Testis (tissue), 3 donors: ENCODE results near the gene RFX6. TPM values are rescaled to one million over a fixed set of nuclear protein-coding genes. Genes with fewer than 3 reads are reported as not detected.

ENCODE experiments used
- DNase-seq: peaks from one replicate; pipeline ENCODE4 v3.0.0-alpha.2; 2019
- H3K27ac ChIP-seq, 2 donors: fragments of 200-600 bp; sonication (generic); one replicate each; pipeline ENCODE4 v1.5.1; 2019
- H3K27me3 ChIP-seq: fragments of 200-600 bp; sonication (generic); one replicate; pipeline ENCODE4 v1.5.1; 2019
- H3K36me3 ChIP-seq: fragments of 200-600 bp; sonication (generic); one replicate; pipeline ENCODE4 v1.5.1; 2017; ENCODE audit warnings: low read depth; ENCODE audit errors: missing control alignments
- H3K4me1 ChIP-seq: fragments of 200-600 bp; sonication (generic); one replicate; pipeline ENCODE4 v1.5.1; 2019
- H3K4me3 ChIP-seq, 2 donors: fragments of 200-600 bp; sonication (generic); one replicate each; pipeline ENCODE4 v1.5.1; 2017 to 2019
- H3K9me3 ChIP-seq: fragments of 200-600 bp; sonication (generic); one replicate; pipeline ENCODE4 v1.5.1; 2017
- POLR2A ChIP-seq: fragments of 450-650 bp; IDR thresholded peaks from one replicate; pipeline ENCODE4 v1.6.1; 2017; ENCODE audit warnings: antibody characterized with exemption, mild to moderate bottlenecking, moderate library complexity
- WGBS, 2 donors: methylation state at CpG; one replicate each; pipeline ENCODE4 v1.1.5; 2018; 5-methylcytosine and 5-hydroxymethylcytosine counted together
- intact Hi-C: fragments of 100-400 bp; cut with DNase I; formaldehyde crosslinking; loops from one replicate; pipeline ENCODE4 v1.15.1; 2023; ENCODE audit warnings: low total_unique reads
- polyA plus RNA-seq: library from polyadenylated mRNA; stranded (reverse); fragments of 350-450 nt; fragmentation: Illumina TruSeq; extraction: RNeasy Lipid Tissue Mini Kit (QIAGEN cat#74804); gene quantifications from one replicate; pipeline ENCODE4 v1.2.3, GENCODE V29; 2014; ENCODE audit warnings: low read depth, low replicate concordance; ENCODE audit not compliant: insufficient read depth
- total RNA-seq, 2 donors: library from RNA; depleted of rRNA; stranded (reverse); fragments of >200 nt; gene quantifications; one replicate each; pipeline ENCODE4 v1.2.3, GENCODE V29; 2016
- TF ChIP-seq, protein P1 (sequence below), 3 experiments: fragments of 450-650 bp in 2 of 3; fragments of 200-600 bp in 1 of 3; sonication (generic) in 1 of 3; IDR thresholded peaks; one replicate each; pipeline ENCODE4 v1.5.1; 2016 to 2019; ENCODE audit warnings: antibody characterized with exemption in 3 of 3, mild to moderate bottlenecking in 2 of 3, moderate library complexity in 1 of 3

Gene RFX6
- total and polyA plus RNA-seq, 3 donors from 2014 or later = 0.93 to 0.99 (median 0.94) TPM

DNA sequence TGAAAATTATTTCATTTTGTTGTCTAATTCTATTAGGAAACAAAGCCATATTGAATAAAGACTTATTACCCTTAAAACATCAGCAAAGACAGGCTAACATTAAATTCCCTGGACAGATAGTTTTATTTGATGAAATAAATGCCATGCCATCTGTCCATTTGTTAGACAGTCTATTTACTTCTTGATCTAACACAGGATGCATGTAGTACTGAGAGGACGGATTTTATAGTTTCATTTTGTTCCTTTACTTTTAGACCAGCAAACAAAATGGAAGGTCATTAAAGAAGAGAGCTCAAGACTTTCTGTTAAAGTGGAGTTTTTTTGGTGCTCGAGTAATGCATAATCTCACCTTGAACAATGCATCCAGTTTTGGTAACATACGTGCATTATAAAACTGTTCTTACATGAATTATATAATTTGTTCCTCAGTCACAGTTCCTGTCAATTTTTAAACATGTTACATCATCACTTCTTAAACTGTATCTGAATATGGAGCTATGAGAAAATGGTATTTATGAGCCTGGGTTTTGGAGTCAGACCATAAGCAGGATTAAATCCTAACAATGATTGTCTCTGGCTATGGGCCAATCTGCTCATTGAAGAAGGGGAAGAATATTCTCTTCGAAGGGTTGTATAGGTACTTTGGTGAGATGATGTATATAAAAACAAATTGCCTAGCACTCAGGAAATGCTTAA lies 46.0 kb downstream of the RFX6 start:
- no peak overlapping the region for H3K4me3 ChIP-seq
- no peaks in the 10 kb centered on the region for H3K36me3 ChIP-seq
- no peak for DNase-seq
- no peaks in the 10 kb centered on the region for H3K9me3 ChIP-seq
- H3K27me3 ChIP-seq = no peaks in the 10 kb centered on the region
- H3K27ac ChIP-seq = no peak overlapping the region
- 75% methylated on average over 4 of the region's 4 CpGs for WGBS, 2 donors
- no peaks in the 10 kb centered on the region for H3K4me1 ChIP-seq
- TF ChIP-seq, protein P1, sequence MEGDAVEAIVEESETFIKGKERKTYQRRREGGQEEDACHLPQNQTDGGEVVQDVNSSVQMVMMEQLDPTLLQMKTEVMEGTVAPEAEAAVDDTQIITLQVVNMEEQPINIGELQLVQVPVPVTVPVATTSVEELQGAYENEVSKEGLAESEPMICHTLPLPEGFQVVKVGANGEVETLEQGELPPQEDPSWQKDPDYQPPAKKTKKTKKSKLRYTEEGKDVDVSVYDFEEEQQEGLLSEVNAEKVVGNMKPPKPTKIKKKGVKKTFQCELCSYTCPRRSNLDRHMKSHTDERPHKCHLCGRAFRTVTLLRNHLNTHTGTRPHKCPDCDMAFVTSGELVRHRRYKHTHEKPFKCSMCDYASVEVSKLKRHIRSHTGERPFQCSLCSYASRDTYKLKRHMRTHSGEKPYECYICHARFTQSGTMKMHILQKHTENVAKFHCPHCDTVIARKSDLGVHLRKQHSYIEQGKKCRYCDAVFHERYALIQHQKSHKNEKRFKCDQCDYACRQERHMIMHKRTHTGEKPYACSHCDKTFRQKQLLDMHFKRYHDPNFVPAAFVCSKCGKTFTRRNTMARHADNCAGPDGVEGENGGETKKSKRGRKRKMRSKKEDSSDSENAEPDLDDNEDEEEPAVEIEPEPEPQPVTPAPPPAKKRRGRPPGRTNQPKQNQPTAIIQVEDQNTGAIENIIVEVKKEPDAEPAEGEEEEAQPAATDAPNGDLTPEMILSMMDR (IDR thresholded peaks at IDR 0.05) = no peak
- no peak for TF ChIP-seq POLR2A
- intact Hi-C loops = no loop called here

DNA sequence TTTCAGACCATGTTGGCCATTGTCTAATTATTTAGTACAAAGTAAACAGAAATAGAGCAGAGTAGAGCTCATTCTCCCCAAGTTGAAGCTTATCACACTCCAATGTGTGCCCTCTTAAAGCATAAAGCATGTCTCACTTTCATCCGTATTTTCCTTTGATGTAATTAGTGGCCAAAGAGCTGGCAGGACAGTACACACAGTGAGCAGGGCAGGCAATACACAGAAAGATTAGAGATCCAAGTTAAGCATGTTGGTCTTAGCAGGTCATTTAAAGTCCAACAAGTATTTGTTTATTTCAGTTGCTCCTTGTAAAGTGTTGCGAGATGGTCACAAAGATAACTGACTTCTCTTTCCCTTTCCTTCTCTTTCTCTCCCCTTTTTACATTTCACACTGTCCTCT lies 47.2 kb downstream of the RFX6 start:
- Histone ChIP-seq H3K27me3 (no peaks in the 10 kb centered on the region), H3K36me3 (no peaks in the 10 kb centered on the region), H3K27ac (no peak overlapping the region), H3K4me1 (no peaks in the 10 kb centered on the region), H3K4me3 (no peak overlapping the region), H3K9me3 (no peaks in the 10 kb centered on the region)
- TF ChIP-seq, protein P1 (IDR thresholded peaks at IDR 0.05) = no peak
- TF ChIP-seq POLR2A = no peak
- 46 to 67% methylated on average over 2 of the region's 2 CpGs for WGBS, 2 donors
- intact Hi-C loops = no loop called here
- DNase-seq = no peak

DNA sequence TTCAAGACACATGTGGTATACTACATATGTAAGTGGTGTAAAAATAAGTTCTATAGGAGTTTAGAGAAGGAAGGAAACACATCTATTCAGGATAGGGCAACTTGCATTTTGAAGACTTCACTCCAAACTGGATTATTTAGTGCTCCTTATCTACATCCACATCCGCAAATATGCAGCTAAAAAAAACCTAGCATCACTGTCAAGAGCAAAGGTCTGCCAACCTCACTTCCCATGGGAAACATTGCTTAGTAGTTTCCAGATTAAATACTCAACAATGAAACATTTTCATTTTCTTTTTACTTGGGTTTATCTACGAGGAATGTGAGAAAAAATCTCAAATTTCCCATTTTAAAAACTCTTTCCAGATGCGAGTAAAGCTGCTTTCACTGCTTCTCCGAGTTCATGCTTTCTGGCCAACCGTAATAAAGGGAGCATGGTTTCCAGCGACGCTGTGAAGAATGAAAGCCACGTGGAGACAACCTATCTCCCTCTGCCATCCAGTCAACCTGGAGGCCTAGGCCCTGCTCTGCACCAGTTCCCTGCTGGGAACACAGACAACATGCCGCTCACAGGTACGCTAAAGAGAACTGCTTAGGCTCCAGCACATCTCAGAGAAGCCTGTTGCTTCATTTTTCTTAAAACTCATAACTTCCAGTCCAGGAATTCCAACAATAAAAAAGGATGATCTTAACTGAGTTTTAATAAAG lies 48.2 kb downstream of the RFX6 start:
- Histone ChIP-seq H3K27ac (no peak overlapping the region), H3K4me1 (no peaks in the 10 kb centered on the region), H3K9me3 (no peaks in the 10 kb centered on the region), H3K36me3 (no peaks in the 10 kb centered on the region), H3K4me3 (no peak overlapping the region), H3K27me3 (no peaks in the 10 kb centered on the region)
- no peak for DNase-seq
- 56 to 60% methylated on average over 10 of the region's 10 CpGs for WGBS, 2 donors
- TF ChIP-seq, protein P1 (IDR thresholded peaks at IDR 0.05) = no peak
- TF ChIP-seq POLR2A = no peak
- intact Hi-C loops = no loop called here

DNA sequence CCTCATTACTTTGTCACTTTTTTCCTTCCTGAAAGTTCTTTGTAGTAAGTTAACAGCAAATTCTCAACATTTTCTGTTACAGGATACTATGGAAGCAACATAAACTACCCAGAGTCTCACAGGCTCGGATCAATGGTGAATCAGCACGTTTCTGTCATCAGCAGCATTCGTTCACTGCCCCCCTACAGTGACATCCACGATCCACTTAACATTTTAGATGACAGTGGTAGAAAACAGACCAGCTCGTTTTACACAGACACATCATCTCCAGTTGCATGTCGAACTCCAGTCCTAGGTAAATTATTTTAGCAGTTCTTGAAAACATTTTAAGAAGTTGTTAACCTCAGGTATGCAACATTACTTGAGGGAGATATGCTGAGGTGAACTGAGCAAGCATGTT lies 51.6 kb downstream of the RFX6 start:
- no peak for DNase-seq

More for the DNA sequence above, 51.6 kb downstream of the RFX6 start:
- TF ChIP-seq, protein P1 (IDR thresholded peaks at IDR 0.05) = no peak
- no peak for TF ChIP-seq POLR2A
- WGBS, 2 donors = 62% methylated on average over 6 of the region's 6 CpGs
- Histone ChIP-seq H3K27me3 (no peaks in the 10 kb centered on the region), H3K36me3 (no peaks in the 10 kb centered on the region), H3K4me3 (no peak overlapping the region), H3K27ac (no peak overlapping the region), H3K9me3 (no peaks in the 10 kb centered on the region), H3K4me1 (no peaks in the 10 kb centered on the region)
- intact Hi-C loops = no loop called here
